NCI-H2107 (cell line): ENCODE measurements around the gene CPPED1.

ENCODE experiments used
- DNase-seq: peaks from one replicate; lab custom pipeline; 2025; lab: John Stamatoyannopoulos, UW

The CPPED1 gene

DNA sequence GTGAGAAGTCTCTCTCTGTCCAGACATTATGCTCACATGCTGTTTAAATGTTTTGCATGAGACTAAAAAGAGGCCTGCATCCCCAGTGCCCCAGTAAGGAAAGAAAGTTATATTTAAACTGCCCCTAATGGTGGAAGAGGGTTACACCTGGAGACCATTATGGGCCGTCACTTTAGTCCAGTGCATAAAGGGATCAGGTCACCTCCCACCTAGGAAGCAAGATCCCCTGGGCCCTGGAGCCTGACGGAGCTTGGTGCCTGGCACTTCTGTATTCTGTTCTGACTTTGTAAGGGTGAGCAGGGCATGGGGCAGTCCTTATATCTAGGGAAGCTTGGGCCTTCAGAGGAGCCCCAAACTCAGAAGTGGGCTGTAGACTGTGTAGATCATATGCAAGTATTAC lies 67.9 kb downstream of the CPPED1 start:
- DNase-seq = no peak

DNA sequence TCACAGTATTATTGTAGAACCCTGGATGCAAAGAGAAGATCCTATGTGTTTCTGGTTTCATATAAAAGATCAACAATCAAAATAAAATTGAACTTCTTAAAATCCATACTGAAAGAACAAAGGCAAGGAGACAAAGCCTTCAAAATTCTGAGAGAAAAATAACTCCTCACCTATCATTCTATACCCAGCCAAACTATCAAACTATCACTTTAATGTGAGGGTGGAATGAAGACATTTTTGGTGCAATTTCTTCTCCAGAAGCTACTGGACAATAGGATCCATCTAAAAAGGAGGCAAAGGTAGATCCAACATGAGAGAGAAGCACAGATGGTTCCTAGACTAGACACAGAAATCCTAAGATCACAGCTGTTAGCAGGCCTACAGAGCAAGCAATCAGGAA lies 71.1 kb downstream of the CPPED1 start:
- no peak for DNase-seq

DNA sequence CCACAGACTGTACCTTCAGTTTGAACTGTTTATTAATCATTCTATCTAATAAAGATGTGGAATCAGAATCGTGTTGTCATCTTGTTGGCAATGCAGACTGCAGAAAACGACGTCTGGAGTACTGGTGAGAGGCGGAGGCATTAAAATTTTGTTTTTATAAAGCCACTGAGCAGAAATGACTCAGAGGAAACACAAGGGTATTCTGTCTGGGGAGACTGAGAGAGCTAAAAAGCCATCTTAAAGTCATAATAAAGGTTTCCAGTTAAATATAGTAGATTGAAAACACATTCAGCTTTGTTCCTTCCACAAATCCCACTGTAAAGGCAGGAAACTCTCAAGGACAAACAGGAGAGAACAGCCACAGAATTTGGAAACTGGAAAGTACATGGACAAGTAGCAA lies 74.2 kb downstream of the CPPED1 start:
- DNase-seq = no peak

DNA sequence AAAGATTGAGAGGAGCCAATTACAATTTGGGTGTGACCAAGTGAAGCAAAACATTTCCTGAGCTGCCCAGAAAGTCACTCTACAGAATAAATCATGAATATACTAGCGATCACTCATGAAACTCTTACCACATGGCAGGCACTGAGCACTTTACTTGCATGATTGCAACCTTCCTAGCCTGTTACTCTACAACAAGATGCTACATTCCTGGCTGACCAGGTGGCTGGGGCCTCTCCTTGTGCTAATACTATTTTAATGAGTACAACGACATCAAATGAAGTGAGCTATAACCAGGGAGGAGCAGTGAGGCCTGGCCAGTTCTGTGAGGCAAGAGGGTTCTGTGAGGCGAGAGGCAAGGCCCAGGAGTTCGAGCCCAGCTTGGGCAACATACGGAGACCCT lies 75.2 kb downstream of the CPPED1 start:
- no peak for DNase-seq

DNA sequence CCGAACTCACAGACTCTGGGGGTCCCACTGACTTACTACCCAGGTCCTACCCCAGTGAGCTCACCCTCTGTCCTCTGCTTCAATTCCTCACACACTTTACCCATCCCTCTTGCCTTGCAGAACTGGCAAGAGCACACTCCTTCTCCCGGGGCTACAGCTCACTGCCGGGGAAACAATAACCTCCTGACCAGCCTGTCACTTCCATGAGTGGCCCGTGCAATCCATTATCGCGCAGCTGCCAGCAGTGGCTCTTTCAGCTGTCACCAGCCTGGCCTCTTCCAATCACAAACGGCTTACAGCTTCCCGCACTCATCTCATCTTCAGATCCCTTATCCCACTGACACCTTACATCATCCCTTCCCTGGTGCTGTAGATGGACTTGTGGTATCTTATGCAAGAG lies 79.5 kb downstream of the CPPED1 start:
- no peak for DNase-seq

DNA sequence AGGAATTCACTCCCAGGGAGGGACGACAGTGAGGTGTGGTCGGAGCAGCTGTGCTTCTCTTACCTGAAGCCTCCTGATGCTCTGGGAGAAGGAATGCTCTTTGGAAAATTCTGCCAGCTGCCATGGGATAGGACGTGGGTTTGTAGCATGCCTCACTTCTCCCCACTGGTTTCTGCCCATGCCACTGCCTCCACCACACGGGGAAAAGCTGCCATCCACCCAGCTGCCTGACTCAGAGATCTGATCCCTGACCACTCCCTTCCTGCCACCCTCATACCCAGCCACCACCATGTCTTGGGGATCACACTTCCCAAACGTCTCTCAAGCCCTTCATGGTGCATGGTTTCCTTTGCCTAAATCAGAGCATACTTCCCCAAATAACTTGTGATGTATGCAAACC lies 80.0 kb downstream of the CPPED1 start:
- DNase-seq = no peak

DNA sequence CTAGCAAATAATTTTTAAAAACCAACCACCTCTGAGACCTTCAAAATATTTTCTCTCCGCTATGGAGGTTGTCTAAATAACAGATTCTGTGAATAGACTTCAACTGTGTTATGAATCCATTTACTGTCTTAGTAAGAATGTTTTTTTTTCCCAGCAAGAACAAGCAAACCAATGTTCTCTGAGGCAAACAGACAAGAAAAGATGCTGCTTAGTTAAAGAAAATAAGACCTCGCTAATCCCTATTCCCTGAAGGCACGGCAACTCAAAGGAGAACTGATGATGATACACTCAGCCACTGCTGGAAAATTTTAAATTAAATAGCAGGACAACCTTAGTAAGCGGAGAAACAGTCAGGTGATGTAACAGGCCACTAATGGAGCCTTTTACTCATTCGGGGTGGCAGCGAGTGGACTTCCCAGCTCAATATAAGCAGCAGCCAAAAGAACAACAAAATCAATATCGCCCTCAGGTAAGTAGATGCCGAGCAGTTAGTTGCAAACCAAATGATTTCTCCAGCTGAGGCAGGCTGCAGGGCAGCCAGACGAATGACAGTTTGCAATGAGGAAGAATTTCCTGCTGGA lies 81.8 kb downstream of the CPPED1 start:
- DNase-seq = no peak

DNA sequence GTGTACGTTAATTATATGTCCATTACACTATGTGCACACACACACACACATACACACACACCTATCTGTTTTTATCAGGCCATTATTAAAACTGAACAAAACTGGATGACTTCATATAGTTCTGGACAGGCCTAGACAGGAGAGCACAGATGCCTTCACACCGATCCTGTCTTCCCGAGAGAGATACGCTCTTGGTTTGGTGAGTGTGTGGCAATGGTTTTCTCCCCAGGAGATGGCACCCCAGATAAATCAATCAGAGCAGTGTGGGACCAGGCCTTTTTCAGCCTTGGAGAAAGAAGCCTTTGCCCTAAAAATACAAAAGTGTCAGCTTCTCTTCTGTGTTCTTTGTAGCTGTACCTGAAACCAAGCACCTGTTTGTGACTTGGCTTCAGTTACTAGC lies 83.7 kb downstream of the CPPED1 start:
- DNase-seq = no peak

DNA sequence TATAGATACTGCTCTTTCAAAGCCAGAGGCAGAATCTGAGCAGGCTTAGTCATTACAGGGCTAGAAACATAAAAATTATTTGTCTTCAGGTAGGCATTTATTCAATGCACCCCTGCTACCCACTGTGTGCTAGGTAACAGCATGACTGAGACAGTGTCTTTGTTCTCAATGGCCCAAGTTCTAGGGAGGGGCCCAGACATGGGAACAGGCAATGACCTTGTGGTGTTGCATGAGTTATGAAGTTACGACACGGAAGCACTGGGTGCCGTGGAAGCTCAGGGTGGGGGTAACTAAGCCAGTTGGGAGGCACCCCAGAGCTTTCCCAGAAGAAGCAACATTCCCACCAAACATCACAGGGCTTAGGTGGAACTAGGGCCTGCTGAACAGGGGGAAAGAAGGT lies 87.0 kb downstream of the CPPED1 start:
- DNase-seq = no peak

DNA sequence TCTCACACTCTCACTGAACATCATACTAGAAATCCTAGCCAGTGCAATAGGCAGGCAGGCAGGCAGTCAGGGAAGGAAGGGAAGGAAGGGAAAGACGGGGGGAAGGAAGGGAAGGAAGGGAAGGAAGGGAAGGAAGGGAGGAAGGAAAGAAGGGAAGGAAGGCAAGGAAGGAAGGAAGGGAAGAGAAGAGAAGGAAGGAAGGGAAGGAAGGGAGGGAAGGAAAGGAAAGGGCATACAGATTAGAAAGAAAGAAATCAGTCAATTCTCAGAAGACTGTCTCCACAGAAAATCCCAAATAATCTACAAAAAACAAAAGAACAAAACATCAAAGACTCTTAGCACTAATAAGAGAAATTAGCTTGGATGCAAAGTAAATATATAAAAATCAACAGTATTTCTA lies 93.9 kb downstream of the CPPED1 start:
- DNase-seq = no peak

DNA sequence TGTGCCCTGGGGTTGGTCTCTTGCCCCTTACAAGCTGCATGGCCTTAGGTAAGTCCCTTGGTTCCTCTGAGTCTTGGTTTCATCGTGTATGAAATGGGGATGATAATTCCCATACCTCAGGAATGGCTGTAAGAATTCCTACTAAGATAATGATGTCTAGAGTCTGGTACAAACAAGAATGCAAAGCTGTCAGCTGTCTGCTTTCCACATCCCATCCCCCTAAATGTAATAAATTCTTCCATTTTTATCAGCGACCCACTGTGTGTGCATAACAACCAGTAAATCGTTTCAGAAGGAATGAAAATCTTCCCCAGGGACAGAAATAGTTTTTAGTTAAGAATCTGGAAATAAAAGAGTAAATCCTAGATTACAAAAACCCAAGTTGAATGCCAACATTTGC lies 95.4 kb downstream of the CPPED1 start:
- DNase-seq = no peak

DNA sequence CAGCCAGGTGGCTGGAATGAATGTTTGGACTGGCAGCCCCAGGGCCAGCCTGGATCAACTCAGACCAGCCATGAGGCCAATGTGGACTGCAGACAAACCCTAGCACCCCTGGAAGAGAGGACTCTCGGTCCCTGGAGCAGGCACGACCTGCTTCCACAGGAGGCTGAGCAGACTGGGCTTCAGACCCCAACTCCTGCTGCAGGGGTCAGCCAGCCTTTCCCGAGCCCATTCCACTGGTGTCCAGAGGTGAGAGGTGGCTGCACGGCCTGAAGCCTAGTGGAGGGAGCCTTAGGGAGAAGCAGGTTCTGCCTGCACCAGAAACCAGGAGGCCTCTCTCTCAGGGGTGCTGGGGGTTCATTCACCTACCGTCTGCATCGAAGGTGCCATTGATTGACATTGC lies 97.1 kb downstream of the CPPED1 start:
- DNase-seq = no peak

DNA sequence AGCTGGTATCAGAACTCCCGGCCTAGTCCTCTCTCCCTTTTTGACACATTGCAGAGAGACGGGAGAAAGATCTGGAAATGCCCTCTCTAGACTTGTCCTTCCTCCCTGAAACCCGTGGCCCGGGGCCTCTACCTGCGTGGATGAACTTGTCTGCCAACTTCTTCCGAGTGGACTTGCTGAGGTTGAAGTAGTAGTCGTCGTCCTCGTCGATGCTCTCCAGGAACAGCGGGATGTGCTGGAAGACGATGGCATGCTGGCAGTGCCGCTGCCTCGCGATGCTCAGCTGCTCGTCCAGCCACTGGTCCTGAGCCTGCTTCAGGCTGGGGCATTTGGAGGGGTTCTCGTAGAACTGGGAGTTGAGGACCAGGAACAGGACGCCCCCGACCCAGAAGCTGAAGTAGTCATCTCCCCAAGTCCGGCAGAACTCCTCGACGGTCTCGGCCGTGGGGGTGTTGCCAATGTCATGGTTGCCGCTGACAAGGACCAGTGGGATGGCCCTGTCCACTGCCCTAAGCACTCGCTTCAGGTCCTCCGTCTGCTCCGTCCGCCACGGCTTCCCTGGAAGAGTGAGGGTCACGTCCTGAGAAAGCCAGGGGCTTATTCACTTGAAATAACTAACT lies 99.1 kb downstream of the CPPED1 start:
- DNase-seq = no peak

DNA sequence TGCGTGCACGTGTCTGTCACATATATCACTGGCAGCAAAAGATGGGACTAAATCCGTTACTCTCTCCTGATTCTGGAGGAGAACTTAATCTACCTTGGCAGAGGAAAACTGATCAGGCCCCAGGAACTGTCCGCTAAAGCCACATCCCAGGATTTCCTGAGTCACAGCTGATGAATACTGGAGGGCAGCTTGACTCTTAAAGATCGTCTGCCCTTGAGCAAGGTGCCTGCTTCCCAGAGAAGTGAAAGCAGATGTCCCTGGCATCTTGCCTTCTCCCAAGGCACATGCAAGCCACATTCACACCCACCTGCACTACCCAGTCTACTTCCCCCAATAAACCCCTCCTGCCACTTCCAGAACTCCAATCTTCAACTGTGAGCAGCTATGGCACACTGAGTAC lies 99.8 kb downstream of the CPPED1 start:
- no peak for DNase-seq

DNA sequence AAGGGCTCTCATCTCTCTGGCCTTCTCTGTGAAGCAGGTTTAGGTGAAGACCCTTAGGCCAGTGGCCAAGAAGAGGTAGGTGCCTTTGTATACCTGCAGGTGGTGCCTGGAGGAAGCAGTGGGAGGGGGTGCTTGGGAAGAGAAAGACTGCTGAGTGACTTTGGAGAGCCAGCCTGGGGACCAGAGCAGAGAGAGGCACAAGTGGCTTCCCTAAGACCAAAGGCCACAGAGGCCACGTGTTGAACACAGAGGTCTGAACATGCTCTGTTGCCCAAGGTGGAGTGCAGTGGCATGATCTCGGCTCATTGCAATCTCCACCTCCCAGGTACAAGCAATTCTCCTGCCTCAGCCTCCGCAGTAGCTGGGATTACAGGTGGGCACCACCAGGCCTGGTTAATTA lies 103.5 kb downstream of the CPPED1 start:
- no peak for DNase-seq

DNA sequence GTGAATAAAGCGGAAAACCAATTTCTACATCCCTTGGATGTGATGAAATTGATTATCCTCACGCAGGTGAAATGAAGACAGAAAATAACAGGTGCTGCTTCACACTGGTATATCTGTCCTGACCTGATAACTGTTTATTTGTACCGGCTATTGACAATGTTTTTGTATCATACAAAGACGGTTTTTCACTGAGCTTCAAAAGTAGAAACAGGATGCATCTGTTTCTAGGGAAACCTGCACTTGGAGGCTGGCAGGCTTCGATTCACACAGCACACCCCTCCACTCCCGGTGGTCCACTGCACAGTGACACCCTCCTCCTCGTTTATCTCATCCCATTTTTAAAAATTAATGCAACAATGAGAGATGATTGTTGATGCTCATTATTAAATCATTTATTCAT lies 104.5 kb downstream of the CPPED1 start:
- DNase-seq = no peak

DNA sequence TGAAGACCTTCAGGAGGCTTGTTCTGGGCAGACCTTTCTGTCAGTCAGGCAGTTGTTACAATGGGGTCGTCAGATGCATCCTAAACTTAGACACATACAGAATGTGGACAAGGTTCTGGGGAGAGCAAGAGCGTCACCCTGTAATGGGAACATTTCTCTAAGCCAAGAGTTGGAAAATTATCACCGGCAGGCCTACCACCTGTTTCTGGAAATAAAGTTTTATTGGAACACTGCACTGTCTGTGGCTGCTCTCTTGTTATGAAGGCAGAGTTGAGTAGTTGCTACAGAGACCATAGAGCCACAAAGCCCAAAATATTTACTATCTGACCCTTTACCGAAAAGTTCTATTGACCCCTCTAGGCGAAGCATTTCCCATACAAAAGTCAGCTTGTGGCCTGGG lies 106.2 kb downstream of the CPPED1 start:
- DNase-seq = no peak

DNA sequence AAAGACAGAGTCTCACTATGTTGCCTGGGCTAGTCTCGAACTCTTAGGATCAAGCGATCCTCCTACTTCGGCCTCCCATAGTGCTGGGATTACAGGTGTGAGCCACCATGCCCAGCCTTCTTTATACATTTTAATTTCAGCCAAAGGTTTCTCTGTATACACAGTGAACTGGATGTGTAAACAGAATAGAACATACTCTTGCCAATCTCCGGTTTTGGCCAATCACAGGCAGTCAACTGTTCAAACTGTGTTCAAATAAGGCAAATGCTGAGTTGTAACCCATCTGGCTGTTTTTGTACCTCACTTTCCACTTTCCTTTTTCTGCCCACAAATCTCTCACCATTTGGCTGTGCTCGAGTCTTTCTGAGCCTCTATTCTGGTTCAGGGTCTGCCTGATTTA lies 108.2 kb downstream of the CPPED1 start:
- DNase-seq = no peak

DNA sequence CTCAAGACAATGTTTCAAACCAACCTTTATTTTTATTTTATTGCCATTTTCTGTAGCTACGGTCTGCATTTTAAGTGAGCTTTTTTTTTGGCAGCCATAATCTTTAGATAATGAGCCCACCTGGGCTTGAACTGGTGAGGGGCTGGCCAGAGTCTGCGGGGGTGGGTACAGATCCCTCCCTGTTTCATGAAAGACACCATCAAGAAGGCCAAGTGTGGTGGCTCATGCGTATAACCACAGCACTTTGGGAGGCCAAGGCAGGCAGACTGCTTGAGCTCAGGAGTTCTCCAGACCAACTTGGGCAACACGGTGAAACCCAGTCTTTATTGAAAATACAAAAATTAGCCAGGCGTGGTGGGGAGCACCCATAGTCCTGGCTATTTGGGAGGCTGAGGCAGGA lies 113.7 kb downstream of the CPPED1 start:
- DNase-seq = no peak

DNA sequence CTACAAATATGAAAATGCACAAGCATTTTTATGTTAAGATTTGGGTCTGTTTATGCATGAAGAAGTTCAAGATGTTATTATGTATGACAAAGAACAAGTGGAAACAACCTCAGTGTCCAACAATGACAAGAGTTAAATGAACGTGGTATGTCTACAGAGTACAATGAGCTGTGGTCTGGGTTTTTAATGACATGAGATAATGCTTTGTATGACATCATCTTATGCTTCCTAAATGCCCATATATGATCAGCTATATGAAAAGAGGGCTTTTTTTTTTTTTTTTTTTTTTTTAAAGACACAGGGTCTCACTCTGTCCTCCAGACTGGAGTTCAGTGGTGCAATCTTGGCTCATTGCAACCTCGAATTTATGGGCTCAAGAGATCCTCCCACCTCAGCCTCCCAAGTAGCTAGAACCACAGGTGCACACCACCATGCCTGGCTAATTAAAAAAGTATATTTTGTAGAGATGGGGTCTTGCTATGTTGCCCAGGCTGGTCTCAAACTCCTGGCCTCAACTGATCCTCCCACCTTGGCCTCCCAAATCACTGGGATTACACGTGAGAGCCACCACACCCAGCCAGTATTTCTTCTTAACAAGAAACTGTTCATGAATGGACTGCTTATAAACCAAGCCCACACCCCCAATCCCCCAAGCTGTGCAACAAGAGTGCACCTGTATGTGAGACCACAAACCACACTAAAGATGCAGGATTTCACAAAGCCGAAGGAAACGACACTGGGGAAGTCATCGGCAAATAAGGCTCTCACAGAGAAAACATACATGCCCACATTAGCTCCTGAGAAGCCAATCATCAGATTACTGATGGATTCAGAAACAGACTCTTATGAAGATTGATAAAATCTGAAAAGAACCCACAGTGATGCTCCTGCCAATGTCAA lies 114.5 kb downstream of the CPPED1 start:
- DNase-seq = no peak

DNA sequence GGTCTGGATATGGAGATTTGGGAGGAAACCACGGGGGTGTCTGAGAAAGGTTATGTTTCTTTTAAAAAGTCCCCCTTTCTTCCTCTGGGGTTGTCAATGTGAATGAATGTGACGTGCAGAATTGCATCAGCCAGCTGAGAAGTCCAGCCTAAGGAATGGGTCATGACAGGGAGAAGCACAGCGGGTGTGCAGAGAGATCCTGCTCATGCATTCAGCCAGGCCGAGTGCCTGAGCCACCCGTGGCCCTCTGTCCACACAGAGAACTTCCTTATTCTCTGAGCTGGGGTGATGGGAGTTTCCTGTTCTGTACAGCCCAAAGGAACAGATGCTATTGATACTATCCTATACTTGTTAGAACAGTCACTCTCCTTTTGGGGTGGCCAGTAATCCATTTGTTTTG lies 117.9 kb downstream of the CPPED1 start:
- DNase-seq = no peak

DNA sequence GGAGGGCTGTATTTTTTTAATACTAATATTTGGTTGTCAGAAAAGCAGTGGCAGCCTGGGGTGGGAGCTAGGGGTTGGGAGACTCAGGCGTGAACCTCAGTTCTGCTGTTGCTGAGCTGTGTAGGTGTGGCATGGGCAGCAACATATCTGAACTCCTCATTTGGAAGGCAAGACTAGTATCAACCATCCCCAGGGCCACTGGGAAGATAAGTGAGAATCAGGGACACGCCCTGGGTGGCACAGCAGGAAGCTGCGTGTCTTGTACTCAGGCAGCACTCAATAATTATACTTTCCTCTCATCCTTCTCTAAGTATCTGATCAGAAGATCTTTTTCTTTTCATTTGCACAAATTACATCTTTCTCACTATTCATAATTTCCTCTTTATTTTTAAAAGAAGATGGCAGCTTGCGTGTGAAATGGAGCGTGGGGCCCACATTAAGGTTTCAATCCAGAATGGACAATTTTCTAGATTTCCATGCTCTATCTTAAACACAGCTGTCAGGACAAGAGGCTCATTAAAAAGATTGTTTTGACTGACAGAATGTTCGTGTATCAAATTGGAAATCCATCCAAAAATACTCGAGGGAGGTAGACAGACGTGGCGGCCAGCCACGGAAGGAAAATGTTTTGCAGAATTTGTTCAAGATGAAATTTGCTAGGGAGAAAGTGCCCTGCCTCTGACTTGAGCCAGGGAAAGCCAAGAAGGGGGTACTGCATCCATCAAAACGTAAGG lies 121.1 kb downstream of the CPPED1 start:
- DNase-seq = no peak

DNA sequence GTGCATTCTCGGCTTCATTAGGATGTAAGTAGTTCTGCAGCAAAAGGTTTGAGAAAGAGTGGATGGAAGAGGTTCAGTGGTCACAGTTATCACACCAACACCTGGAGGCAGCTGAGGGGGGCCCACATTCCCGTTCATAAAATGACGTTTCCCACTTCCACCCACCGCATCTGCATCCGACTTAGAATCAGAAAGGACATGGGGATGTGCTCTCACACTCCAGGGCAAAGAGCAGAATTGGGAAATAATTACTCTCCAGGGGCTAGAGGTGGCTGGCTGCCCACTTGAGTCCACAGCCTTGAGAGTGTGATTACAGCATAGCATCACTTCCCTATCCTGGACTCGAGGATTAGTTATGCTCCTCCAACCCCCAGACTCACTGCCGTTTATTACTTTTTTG lies 122.0 kb downstream of the CPPED1 start:
- no peak for DNase-seq
